WERI-Rb-1 (cell line): ENCODE results near the gene ZNF124.

ENCODE experiments used
- DNase-seq: peaks from one replicate; pipeline ENCODE4 v3.0.0-alpha.2; 2020
- H3K27ac ChIP-seq: fragments of 250-450 bp; sonication (Bioruptor Pico); 2 replicates; pipeline ENCODE4 v1.5.1; 2020; ENCODE audit warnings: mild to moderate bottlenecking, moderate library complexity
- H3K27me3 ChIP-seq: fragments of 250-450 bp; sonication (Bioruptor Pico); 2 replicates; pipeline ENCODE4 v1.5.1; 2021; ENCODE audit warnings: mild to moderate bottlenecking, low read depth, moderate library complexity; ENCODE audit not compliant: insufficient read depth, severe bottlenecking
- H3K36me3 ChIP-seq: fragments of 250-450 bp; sonication (Bioruptor Pico); 2 replicates; pipeline ENCODE4 v1.5.1; 2020; ENCODE audit warnings: mild to moderate bottlenecking, moderate library complexity
- H3K4me3 ChIP-seq: 2 replicates; pipeline ENCODE4 v1.5.1; 2011; ENCODE audit warnings: low read depth, mild to moderate bottlenecking, control low read depth, low read length
- H3K9me3 ChIP-seq: fragments of 250-450 bp; sonication (Bioruptor Pico); 2 replicates; pipeline ENCODE4 v1.5.1; 2021; ENCODE audit warnings: mild to moderate bottlenecking, moderate library complexity; ENCODE audit not compliant: severe bottlenecking
- TF ChIP-seq, protein P1 (sequence below): IDR thresholded peaks from 2 replicates; pipeline ENCODE4 v1.5.1; 2011; ENCODE audit warnings: low read depth, mild to moderate bottlenecking, control low read depth, inconsistent platforms, low read length

The ZNF124 gene

DNA sequence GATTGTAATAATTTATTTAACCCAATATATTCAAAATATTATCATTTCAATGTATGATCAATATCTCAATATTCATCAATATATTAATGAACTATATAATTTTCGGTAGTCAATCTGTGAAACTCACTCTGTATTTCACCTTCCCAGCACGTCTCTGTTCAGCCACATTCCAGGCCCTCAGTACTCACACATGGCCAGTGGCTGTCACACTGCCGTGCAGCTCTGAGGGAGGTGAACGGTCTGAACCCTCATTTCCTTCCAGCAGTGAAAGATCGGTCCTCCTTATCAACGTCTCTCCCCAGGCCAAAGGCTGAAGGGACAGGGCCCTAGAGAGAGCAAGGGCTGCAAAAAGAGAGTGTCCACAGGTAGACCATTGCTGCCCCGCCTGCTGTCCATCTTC, 39.5 kb upstream of the ZNF124 start:
- no peak for DNase-seq
- no peak overlapping the region for H3K27ac ChIP-seq
- H3K9me3 ChIP-seq, result no peaks in the 10 kb centered on the region
- TF ChIP-seq, protein P1, sequence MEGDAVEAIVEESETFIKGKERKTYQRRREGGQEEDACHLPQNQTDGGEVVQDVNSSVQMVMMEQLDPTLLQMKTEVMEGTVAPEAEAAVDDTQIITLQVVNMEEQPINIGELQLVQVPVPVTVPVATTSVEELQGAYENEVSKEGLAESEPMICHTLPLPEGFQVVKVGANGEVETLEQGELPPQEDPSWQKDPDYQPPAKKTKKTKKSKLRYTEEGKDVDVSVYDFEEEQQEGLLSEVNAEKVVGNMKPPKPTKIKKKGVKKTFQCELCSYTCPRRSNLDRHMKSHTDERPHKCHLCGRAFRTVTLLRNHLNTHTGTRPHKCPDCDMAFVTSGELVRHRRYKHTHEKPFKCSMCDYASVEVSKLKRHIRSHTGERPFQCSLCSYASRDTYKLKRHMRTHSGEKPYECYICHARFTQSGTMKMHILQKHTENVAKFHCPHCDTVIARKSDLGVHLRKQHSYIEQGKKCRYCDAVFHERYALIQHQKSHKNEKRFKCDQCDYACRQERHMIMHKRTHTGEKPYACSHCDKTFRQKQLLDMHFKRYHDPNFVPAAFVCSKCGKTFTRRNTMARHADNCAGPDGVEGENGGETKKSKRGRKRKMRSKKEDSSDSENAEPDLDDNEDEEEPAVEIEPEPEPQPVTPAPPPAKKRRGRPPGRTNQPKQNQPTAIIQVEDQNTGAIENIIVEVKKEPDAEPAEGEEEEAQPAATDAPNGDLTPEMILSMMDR, result no peak
- no peak overlapping the region for H3K4me3 ChIP-seq
- H3K27me3 ChIP-seq, result no peaks in the 10 kb centered on the region
- peaks cover 6% of the 10 kb centered on the region; the same call in 1 of the 2 replicates for H3K36me3 ChIP-seq

DNA sequence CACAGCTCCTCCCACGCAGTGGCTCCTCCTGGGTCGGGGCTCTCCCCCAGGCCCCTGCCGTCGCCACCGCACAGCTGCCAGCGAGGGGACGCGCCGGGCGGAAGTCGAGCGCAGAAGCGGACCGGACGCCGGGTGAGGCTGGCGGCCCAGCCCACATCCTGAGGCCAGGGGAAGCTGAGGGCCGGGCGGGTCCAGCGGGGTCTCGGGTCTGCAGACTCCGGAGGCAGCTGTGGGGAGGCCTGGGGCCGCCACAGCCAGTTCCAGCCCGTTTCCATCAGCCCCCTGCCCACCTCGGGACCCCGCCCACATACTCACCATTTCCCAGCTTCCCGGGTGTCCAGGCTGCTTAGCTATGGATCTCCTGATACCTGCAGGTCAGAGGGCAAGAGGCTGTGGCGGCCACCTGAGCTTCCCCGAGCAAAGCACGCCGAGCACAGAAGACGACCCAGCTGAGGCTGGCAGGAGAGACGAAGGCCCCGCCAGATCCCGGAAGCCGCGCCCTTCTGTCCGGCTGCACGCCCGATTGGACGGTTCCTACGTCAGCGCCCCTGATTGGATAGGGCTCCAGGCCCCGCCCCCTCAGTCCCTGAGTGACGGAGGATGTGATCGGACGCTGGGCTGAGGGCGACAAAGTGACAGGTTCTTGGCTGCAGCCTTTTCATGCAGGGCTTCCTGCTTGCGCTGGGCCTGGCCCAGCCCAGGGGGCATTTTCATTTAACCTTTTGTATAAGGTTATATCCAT, 38.7 kb upstream of the ZNF124 start:
- DNase-seq, result peak; percentile 99
- Histone ChIP-seq H3K27me3 (no peaks in the 10 kb centered on the region), H3K27ac (peak overlapping the region; percentile 57), H3K36me3 (peaks cover 10% of the 10 kb centered on the region; the same call in 1 of the 2 replicates), H3K4me3 (peak overlapping the region; percentile 90), H3K9me3 (no peaks in the 10 kb centered on the region)
- TF ChIP-seq, protein P1, result 0 out of 2 replicates have a peak, but pooled peaks have one; percentile 0

DNA sequence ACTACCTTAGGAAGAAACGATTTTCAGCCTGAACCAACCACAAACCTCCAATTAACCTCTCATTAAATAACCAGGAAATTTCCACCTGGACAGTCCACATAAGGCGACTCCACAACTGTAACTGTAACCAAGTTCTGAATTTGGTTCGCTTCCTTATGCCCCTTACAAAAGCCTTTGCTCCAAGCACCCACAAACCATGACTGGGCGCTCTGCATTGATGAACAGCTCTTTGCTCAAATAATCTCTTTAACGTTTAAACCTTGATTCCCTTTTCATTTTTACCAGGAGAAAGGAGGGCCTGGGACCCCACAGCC, 38.2 kb upstream of the ZNF124 start:
- Histone ChIP-seq H3K9me3 (no peaks in the 10 kb centered on the region), H3K4me3 (peak overlapping the region; percentile 90), H3K27me3 (no peaks in the 10 kb centered on the region), H3K27ac (peak overlapping the region; percentile 57), H3K36me3 (peaks cover 10% of the 10 kb centered on the region; the same call in 1 of the 2 replicates)
- TF ChIP-seq, protein P1, result no peak
- DNase-seq, result no peak

DNA sequence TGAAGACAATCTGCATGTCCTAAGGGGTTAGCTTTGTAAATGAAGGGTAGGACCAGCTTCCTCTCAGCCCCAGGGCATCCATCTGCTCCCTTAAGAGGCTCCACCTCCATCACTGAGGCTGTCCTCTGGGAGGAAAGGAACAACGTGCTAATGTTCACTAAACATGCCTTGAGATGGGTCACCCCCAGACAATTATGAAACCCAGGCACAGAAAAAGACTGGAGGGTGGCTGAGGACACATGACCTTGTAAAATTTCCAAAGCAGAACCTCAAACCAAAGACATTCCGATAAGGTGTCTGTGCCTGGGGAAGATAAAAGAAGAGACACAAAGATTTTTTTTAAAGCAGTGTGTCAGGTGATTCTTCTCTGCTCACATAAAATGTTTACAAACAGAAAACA, 37.6 kb upstream of the ZNF124 start:
- Histone ChIP-seq H3K27ac (no peak overlapping the region), H3K36me3 (peaks cover 10% of the 10 kb centered on the region; the same call in 1 of the 2 replicates), H3K9me3 (no peaks in the 10 kb centered on the region), H3K27me3 (no peaks in the 10 kb centered on the region), H3K4me3 (no peak overlapping the region)
- no peak for DNase-seq
- TF ChIP-seq, protein P1, result no peak

DNA sequence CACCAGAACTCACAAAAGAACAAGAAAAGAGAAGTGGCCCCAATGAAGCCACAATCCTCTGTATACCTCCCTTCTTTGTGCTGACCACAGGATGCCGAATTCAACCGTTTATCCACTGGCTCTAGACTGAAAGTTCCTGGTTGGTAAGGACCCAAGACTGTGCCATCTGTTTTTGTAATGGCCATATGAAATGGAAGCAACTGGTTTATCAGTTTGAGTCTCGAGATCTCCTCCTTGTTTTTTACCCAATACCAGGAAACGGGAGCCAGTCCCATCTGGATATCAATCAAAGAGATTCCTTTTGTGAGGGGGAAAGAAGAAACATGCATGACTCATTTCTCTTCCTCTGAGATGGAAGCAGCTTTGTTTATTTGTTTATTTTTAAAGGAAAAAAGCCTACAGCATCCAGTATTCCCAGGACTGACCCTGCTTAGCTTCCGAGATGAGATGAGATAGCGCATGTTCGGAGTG, 32.4 kb upstream of the ZNF124 start:
- H3K4me3 ChIP-seq, result no peak overlapping the region
- DNase-seq, result no peak

More for the DNA sequence above, 32.4 kb upstream of the ZNF124 start:
- TF ChIP-seq, protein P1, result no peak
- H3K9me3 ChIP-seq, result no peaks in the 10 kb centered on the region
- peaks cover 27% of the 10 kb centered on the region for H3K36me3 ChIP-seq
- H3K27ac ChIP-seq, result no peak overlapping the region
- no peaks in the 10 kb centered on the region for H3K27me3 ChIP-seq
